ENCODE measurements around the gene CADPS. TPM values are rescaled to one million over a fixed set of nuclear protein-coding genes. Genes with fewer than 3 reads are reported as not detected.

The CADPS gene
- total RNA-seq, 4 donors from 2014 or later = 2.2 to 6.9 TPM; not detected in 2

- TF ChIP-seq POLR2A (IDR thresholded peaks at IDR 0.05) = no peak
- TF ChIP-seq, protein P1, sequence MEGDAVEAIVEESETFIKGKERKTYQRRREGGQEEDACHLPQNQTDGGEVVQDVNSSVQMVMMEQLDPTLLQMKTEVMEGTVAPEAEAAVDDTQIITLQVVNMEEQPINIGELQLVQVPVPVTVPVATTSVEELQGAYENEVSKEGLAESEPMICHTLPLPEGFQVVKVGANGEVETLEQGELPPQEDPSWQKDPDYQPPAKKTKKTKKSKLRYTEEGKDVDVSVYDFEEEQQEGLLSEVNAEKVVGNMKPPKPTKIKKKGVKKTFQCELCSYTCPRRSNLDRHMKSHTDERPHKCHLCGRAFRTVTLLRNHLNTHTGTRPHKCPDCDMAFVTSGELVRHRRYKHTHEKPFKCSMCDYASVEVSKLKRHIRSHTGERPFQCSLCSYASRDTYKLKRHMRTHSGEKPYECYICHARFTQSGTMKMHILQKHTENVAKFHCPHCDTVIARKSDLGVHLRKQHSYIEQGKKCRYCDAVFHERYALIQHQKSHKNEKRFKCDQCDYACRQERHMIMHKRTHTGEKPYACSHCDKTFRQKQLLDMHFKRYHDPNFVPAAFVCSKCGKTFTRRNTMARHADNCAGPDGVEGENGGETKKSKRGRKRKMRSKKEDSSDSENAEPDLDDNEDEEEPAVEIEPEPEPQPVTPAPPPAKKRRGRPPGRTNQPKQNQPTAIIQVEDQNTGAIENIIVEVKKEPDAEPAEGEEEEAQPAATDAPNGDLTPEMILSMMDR (IDR thresholded peaks at IDR 0.05) = no peak
- H3K4me3 ChIP-seq (ENCODE audit: low read depth, poor library complexity, severe bottlenecking) = no peak overlapping the region
- 97% methylated on average over 1 of the region's 1 CpG for whole genome bisulfite sequencing, 2 donors
- DNase-seq (ENCODE audit: low spot score in 2 of 2) = no peak
- intact Hi-C loops (cut with DNase I; ENCODE audit: low total_unique reads) = no loop called here
Observed at GRCh38 chr3:62675492-62675891, 199.7 kb downstream of the CADPS start.

DNA sequence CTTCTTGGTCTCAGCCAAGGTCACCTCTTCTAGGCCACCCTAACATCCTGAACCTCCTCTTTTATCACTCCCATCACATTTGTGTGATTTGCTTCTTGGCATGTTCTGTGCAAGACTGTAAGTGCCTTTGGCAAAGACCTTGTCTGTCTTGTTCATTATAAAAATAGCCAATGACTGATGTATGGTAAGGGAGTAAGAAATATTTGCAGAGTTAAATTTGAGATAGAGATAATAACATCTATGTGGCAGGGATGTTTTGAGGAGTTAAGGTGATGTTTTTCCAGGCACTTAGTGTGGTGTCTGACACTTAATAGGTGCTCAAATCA lies 202.3 kb downstream of the CADPS start:
- no peak overlapping the region for H3K4me3 ChIP-seq (ENCODE audit: low read depth, poor library complexity, severe bottlenecking)
- no peak for TF ChIP-seq POLR2A (IDR thresholded peaks at IDR 0.05)
- TF ChIP-seq, protein P1 (IDR thresholded peaks at IDR 0.05) = no peak
- intact Hi-C loops (cut with DNase I; ENCODE audit: low total_unique reads) = no loop called here
- no peak for DNase-seq (ENCODE audit: low spot score in 2 of 2)

DNA sequence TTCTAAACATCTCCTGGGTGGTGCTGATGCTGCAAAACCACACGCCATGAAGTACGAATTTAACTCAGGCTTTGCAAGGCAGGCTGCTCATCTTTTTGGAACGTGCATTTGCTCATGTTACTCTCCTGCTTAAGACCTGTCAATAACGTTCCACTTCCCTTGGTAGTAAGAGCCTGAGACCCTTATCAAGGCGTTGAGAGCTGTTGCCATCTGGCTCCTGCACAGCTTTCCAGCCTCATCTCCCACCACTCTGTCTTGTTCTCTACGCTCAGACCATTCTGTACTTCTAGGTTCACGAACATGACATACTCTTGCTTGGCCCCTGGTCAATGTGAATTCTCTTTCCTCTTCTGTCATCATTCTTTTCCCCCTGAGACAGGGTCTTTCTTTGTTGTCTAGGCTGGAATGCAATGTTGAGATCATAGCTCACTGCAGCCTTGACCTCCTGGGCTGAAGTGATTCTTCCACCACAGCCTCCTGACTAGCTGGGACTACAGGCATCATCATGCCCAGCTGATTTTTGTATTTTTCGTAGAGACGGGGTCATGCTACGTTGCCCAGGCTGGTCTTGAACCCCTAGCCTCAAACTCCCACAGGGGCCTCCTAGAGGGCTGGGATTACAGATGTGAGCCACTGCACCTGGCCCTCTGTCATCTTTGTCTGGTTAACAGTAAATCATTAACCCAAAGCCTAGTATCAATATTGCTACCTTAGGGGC lies 202.8 kb downstream of the CADPS start:
- TF ChIP-seq, protein P1 (IDR thresholded peaks at IDR 0.05) = no peak
- no peak for TF ChIP-seq POLR2A (IDR thresholded peaks at IDR 0.05)
- WGBS, 2 donors = 79 to 80% methylated on average over 10 of the region's 10 CpGs
- no peak for DNase-seq (ENCODE audit: low spot score in 2 of 2)
- intact Hi-C loops (cut with DNase I; ENCODE audit: low total_unique reads) = no loop called here
- H3K4me3 ChIP-seq (ENCODE audit: low read depth, poor library complexity, severe bottlenecking) = no peak overlapping the region

- no peak for DNase-seq (ENCODE audit: low spot score in 2 of 2)
- TF ChIP-seq, protein P1 (IDR thresholded peaks at IDR 0.05) = no peak
- no peak for TF ChIP-seq POLR2A (IDR thresholded peaks at IDR 0.05)
- no peak overlapping the region for H3K4me3 ChIP-seq (ENCODE audit: low read depth, poor library complexity, severe bottlenecking)
- intact Hi-C loops (cut with DNase I; ENCODE audit: low total_unique reads) = no loop called here
Observed at GRCh38 chr3:62670351-62670750, 204.9 kb downstream of the CADPS start.

DNA sequence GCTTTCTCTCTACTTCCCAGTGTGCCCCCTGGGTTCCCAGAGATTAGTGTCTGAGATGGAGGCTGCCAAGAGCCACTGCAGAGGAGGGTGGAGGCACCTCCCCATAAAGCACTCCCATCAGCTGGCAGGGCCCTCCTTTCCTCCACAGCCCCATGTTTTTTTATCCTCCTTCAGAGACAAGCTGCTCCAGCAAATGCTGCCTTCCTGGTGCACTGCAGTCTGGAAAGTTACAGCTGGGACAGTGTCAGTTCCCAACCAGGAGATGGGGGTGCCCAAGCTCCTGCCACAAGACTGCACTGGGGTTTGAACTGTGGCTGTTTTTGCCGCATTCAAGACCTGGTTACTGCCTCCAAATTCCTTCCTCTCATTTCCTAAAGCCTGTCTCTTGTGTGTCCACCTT lies 206.1 kb downstream of the CADPS start:
- intact Hi-C loops (cut with DNase I; ENCODE audit: low total_unique reads) = no loop called here
- no peak overlapping the region for H3K4me3 ChIP-seq (ENCODE audit: low read depth, poor library complexity, severe bottlenecking)
- no peak for DNase-seq (ENCODE audit: low spot score in 2 of 2)
- WGBS, 2 donors = 67 to 74% methylated on average over 1 of the region's 1 CpG
- TF ChIP-seq POLR2A (IDR thresholded peaks at IDR 0.05) = no peak

- WGBS, 2 donors = 66 to 74% methylated on average over 5 of the region's 5 CpGs
- no peak overlapping the region for H3K4me3 ChIP-seq (ENCODE audit: low read depth, poor library complexity, severe bottlenecking)
- intact Hi-C loops (cut with DNase I; ENCODE audit: low total_unique reads) = no loop called here
- DNase-seq (ENCODE audit: low spot score in 2 of 2) = no peak
- TF ChIP-seq, protein P1 (IDR thresholded peaks at IDR 0.05) = no peak
- TF ChIP-seq POLR2A (IDR thresholded peaks at IDR 0.05) = no peak
Observed at GRCh38 chr3:62667714-62668113, 207.5 kb downstream of the CADPS start.
